ENCODE results near the gene TBC1D4.

Gene TBC1D4, protein sequence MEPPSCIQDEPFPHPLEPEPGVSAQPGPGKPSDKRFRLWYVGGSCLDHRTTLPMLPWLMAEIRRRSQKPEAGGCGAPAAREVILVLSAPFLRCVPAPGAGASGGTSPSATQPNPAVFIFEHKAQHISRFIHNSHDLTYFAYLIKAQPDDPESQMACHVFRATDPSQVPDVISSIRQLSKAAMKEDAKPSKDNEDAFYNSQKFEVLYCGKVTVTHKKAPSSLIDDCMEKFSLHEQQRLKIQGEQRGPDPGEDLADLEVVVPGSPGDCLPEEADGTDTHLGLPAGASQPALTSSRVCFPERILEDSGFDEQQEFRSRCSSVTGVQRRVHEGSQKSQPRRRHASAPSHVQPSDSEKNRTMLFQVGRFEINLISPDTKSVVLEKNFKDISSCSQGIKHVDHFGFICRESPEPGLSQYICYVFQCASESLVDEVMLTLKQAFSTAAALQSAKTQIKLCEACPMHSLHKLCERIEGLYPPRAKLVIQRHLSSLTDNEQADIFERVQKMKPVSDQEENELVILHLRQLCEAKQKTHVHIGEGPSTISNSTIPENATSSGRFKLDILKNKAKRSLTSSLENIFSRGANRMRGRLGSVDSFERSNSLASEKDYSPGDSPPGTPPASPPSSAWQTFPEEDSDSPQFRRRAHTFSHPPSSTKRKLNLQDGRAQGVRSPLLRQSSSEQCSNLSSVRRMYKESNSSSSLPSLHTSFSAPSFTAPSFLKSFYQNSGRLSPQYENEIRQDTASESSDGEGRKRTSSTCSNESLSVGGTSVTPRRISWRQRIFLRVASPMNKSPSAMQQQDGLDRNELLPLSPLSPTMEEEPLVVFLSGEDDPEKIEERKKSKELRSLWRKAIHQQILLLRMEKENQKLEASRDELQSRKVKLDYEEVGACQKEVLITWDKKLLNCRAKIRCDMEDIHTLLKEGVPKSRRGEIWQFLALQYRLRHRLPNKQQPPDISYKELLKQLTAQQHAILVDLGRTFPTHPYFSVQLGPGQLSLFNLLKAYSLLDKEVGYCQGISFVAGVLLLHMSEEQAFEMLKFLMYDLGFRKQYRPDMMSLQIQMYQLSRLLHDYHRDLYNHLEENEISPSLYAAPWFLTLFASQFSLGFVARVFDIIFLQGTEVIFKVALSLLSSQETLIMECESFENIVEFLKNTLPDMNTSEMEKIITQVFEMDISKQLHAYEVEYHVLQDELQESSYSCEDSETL (N-terminal part only)

DNA sequence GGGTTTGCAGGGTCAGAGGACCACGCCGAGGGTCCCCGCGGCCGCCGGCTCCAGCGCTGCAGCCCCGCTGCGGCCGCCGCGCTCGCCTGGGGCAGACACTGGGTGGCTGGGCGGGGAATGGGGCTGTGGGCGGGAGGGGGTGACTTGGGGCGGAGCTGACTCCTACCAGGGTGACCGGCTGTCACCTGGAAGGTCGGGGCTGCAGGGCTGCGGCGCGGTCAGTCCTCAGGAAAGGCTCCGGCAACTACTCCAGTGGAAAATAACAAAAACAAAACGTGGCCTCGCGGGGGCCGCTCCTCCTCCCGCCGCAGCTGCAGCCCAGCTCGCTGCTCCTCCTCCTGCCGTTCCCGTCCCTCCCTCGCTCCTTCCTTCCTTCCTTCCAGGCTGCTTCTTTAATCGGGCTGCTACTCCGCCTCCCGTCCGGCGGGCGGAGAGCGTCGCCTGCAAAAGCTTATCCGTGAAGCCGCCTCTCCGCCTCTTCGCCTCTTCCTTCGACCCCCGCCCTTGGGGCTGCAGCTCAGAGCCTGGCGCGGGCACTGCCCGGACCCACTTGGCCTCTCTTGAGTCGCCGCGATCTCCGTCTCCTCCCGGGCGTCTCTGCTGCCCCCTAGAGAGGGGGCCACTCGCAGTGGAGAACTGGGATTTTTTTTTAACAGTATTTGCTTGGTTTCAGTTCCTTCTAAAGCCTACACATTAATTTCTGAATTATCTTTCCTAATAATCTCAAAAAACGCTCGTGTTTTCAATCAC, at the start of gene TBC1D4:
Gene TBC1D4, minus strand, starts transcription at position 100 of the 750 bp plus-strand sequence. CDS start 402 bp downstream, outside the sequence.
- DNase-seq (ENCODE audit: low read depth in 2 of 2): peak in 1 of 2 donors; percentile 13

DNA sequence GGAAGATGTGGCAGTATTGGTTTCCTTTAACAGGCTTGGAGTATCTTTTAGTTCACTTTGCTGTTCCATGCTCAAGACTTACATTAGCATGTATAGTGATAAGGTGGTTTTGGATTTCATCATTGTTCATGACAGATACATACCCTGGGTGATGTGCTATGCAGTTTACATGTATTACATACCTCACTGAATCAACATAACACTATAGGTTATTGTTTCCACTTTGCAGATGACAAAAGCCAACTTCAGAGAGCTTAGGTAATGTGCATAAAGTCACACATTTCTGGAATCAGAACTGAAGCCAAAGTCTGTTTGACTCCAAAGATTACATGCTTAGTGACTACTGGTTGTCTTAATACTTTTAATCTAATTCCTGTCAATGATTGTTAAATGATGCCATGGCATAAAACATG, 48.6 kb upstream of the TBC1D4 start:
- no peak for DNase-seq (ENCODE audit: low read depth in 2 of 2)

DNA sequence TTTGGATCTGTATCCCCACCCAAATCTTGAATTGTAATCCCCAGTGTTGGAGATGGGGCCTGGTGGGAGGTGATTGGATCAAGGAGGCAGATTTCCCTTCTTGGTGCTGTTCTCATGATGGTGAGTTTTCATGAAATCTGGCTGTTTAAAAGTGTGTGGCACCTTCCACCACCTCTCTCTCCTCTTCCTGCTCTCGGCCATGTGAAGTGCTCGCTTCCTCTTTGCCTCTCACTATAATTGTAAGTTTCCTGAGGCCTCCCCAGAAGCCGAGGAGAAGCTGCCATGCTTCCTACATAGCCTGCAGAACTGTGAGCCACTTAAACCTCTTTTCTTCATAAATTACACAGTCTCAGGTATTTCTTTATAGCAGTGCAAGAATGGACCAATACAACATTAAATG, 40.0 kb upstream of the TBC1D4 start:
- DNase-seq (ENCODE audit: low read depth in 2 of 2): no peak

DNA sequence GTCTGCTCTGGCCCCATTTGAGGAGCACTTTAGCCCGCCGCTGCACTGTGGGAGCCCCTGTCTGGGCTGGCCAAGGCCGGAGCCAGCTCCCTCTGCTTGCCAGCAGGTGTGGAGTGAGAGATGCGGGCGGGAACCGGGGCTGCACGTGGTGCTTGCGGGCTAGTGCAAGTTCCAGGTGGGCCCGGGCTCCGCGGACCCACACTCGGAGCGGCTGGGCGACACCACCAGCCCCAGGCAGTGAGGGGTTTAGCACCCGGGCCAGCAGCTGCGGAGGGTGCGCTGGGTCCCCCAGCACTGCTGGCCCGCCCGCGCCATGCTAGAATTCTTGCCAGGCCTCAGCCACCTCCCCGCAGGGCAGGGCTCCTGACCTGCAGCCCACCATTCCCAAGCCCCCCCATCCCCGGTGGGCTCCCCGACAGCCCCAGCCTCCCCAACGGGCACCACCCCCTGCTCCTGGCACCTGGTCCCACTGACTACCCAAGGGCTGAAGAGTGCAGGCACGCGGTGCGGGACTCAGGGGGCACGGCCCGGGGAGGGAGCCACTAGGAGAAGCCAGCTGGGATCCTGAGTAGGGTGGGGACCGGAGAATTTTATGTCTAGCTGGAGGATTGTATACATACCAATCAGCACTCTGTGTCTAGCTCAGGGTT, 36.6 kb upstream of the TBC1D4 start:
- DNase-seq (ENCODE audit: low read depth in 2 of 2): no peak

DNA sequence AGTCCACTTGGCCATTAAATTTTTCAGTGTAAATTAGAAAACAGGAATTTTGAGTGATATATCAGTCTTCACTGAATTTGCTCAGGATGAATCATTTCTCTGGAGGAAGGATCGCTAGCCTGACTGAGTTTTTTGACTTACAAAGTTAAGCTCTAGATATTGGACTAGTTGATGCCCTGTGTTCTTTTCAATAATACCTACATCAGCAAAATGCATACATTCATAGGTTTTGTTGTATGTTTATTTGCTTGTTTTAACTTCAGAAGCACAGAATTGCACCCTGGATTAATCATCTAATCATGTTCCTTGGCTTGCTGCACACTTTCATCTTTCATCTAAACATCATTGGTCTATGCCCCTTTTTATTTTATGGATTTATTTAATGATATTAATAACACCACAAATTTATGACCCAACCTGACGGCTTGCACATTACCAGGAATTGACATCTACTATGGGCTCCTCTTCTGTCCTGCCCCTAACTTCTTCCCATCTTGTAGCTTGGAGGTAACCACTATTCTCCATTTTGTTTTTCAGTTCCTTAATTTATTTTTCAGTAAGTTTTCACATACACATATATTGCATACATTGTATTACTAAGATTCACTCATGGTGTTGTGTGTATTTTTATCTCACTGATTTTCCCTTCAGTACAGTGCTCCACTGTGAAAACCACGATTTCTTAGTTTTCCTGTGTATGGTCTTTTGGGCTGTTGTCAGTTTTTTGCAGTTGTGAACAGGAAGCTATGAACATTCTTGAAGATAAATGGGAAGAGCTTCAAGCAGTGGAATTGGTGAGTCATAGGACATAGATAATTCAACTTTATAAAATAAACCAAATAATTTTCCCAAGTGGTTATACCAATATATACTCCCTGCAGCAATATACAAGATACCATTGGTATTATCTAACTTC, 32.4 kb upstream of the TBC1D4 start:
- DNase-seq (ENCODE audit: low read depth in 2 of 2): no peak

DNA sequence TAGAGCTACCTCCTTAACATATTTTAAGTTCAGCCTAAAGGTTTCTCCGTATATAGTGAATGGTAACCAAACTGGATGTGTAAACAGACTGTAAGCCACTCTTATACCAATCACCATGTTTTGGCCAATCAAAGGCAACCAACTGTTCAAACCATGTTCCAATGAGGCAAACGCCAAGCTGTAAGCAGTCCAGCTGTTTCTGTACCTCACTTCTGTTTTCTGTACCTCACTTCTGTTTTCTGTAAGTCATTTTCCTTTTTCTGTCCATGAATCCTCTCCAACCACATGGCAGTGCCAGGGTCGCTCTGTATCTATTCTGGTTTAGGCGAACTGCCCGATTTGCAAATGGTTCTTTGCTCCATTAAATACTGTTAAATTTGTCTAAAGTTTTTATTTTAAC, 31.3 kb upstream of the TBC1D4 start:
- no peak for DNase-seq (ENCODE audit: low read depth in 2 of 2)

DNA sequence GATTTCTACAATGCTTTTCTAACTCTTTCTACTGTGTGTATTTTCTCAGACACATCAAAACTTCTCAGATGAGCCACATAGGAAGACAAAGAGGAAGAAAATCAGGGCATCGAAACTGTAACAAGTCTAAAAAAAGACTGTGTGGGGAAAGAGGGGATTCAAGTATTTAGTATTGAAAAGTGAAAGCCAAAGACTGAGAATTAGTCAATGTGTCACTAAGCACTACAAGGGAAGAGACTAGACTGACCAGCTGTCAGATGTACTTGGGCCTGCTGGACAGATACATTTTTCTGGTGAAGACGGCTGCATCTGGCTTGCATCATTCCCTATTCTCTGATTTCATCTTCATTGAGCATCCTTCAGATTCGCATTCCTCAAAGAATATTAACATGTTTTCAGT, 30.3 kb upstream of the TBC1D4 start:
- no peak for DNase-seq (ENCODE audit: low read depth in 2 of 2)

DNA sequence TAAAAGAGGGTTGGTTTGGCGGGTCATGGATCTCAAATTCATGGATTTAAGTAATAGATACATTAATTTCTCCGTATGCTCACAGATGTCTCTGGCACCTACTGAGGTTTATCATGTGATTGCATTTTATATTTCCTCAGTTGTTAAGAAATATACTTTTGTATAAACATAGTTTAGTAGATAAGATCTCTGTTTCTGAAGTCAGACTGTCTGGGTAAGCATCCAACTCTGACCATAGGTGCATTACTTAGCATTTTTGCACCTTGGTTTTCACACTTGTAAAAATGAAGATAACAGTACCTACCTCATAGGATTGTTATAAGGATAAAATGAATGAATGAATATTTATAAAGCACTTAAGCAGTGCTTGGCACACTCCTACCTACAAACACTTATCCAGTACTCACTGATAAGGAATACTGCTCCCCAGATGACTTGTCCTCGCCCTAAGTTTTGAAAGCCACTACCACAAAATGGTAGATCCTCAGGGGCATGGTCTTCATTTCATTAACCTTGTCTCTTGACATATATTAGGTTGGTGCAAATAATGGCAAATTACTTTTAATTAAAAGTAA, 29.2 kb upstream of the TBC1D4 start:
- no peak for DNase-seq (ENCODE audit: low read depth in 2 of 2)

DNA sequence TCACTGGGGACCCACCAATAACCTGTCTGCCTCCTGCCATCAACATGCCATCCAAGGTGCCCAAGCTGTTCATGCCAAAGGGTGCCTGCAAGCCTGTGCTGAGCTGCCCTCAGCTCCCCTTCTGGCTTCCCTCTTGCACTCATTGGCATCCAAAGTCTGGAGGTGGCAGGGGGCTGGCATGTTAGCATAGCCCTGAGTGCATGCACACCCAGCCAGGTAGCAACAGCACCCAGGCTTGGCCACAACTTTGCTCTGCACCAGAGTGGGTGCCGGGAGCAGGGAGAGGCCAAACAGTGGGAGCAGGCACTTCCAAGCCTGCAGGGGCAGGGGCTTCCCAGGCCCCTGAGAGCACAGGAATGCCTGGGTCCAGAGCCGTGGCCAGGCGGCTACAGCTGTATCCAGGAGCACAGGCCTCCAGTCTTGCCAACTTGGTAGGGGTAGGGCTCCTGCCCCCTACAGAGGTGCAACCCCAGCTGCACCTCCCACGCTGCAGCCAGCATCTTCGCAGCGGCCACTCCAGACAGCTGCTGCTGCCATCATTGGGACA, 26.1 kb upstream of the TBC1D4 start:
- DNase-seq (ENCODE audit: low read depth in 2 of 2): no peak

DNA sequence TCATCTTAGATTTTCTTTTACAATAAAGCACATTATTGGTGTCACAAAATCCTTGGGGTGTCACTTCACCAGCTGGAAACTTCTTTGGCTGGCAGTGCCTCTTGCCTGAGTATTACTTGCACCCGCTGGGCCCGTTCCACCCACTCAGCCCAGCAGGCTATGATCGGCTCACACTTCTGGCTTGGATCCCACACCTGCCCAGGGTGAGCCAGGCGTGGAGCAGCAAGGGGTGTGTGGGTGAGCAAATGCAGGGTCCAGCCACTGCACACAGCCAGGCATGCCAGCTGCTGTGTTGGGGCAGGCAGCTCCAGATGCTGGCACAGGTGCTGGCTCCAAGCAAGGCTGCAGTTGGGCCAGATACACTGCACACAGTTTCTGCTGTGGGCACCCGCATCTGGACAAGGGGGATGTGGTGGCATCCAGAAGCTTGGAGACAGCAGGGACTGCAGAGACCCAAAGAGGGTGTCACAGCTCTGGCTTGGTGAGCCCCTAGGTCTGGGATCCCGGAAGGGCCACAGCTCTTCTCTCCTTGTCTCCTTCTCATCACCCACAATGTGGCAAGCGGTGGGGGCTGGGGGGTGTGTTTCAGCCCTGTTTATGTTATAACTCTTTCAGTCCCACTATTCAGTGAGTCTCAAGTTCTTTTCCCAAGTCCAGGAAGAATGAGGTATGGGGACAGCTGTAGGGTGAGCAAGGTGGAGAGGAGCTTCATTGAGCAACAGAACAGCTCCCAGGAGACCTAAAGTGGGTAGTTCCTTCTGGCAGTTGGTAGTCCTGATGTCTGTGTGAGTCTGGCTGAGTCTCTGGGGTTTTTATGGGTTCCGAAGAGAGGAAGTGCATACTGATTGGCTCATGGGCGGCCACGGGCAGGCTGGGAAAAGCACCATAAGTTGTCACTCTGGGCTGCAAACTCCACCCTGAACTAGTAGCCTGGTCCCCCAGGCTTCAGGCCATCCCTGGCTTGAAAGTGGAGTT, 25.3 kb upstream of the TBC1D4 start:
- no peak for DNase-seq (ENCODE audit: low read depth in 2 of 2)

DNA sequence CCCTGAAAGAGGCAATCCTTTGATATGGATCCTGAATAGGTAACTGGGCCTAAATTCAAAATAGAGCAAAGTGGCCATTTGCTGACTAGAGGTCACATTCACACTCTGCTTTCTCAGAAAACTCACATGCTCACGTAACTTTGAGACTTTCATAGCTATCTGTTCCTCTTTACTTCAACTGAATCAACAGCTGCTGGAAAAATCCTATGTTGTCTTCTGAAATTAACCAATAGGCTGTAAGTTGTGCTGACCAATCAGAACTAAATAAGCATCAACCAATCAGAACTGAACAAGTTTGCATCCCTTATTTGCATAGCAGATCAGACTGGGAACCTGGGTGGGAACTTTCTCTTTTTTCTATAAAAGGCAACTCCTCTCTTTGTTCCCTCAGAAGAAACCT, 24.0 kb upstream of the TBC1D4 start:
- DNase-seq (ENCODE audit: low read depth in 2 of 2): no peak

DNA sequence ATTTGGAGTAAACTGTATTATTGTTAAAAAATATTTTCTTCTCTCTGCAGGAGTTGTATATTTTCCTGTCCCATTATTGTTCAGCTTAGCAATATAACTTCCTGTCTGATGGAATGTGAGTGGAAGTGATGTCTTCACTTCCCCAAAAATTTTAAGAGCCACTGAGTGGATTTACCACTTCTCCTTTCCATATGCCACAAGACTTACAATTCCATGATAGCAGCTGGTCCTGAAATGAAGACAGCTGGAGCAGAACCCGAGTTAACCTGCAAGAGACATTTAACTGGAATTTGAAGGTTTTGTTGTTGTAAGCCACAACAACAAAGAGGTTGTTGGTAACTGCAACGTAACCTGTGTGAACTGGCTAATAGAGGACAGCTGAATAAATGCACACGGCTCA, 23.4 kb upstream of the TBC1D4 start:
- DNase-seq (ENCODE audit: low read depth in 2 of 2): no peak

DNA sequence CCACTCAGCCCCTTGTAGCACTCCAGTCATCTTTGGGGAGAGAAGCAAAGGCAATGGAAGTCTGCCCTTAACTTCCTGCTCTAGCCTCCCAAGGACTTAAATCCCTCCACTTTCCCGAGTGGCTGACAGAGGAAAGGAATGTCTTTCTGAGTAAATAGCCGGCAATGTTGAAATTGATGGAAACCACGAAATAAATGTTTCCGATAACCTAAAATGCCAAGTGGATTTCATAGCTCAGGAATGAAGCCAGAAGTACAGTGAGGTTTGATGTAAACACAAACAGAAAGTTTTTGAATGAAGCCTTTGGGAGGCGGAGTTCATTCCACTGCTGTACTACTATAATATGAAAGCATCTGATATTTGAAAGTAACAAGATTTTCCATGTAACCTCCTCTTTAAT, 14.0 kb upstream of the TBC1D4 start:
- DNase-seq (ENCODE audit: low read depth in 2 of 2): no peak

DNA sequence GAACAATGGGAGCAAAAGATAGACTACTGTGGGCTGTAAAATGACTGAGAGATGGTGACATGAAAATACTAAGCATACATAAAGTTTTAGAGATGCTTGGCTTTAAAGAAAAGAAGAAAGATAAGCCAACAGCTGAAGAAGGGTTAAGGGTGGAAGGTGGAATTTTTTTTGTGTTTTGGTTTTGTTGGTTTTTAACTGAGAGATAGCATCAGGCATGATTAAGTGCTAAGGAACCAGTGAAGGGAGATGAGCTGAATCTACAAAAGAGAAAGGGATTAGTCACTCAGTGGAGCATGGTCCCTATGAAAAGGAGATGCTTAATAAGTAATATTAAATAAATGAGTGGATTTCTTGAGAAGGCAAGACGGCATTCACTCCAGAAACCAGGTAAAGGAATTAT, 12.5 kb upstream of the TBC1D4 start:
- no peak for DNase-seq (ENCODE audit: low read depth in 2 of 2)

DNA sequence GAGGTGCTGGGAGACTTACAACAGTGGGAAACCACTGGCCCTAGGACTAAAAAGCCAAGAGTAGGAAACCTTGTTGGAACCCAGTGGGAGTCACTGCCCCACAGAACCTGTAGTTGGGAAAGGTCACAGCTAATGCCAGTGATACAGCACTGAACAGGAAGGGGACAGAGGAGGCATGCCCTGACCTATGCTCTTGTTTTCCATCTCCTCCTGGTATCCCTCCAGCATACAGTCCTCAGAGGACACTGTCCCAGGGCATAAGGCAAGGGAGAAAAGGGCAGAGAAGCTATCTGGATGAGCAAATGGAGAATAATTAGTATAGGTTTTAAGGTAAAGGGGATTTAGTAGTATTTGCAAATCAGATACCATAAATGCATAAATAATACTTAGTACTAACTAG, 11.2 kb upstream of the TBC1D4 start:
- DNase-seq (ENCODE audit: low read depth in 2 of 2): no peak

DNA sequence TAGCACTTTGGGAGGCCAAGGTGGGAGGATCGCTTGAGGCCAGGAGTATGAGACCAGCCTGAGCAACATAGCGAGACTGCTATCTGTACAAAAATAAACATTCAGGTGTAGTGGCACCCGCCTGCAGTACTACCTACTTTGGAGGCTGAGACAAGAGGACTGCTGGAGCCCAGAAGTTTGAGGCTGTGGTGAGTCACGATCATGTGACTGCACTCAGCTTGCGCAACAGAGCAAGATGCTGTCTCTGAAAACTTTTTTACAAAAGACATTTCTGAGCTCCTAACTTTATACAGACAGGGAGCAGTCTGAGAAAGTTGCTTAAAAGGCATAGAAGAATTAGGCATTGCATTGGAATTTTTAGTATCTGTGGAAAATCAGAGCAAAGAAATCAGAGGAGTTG, 10.4 kb upstream of the TBC1D4 start:
- no peak for DNase-seq (ENCODE audit: low read depth in 2 of 2)

DNA sequence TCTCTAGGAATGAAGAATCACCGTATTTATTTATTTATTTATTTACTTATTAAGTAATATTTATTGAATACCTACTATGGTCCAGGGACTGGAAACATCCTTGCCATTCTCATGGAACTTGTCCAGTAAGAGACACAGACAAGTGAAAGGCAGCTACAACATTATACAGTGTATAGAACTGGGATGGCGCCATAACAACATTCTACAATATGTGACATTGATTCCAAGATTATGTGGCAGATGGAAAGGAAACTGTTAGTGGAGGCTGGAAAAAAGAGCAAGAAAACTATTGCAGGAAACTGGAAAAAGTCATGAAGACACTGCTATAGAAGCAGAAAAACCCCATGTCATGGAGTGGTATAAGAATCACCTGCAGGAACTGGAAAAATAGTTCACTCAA, 9.4 kb upstream of the TBC1D4 start:
- no peak for DNase-seq (ENCODE audit: low read depth in 2 of 2)

Data from stimulated activated CD8-positive, alpha-beta memory T cell treated with anti-CD3 and anti-CD28 coated beads, Interleukin-7, amount 100 ng/mL, for 1 hour (primary cell).